ENCODE results near the gene STT3A.

DNA sequence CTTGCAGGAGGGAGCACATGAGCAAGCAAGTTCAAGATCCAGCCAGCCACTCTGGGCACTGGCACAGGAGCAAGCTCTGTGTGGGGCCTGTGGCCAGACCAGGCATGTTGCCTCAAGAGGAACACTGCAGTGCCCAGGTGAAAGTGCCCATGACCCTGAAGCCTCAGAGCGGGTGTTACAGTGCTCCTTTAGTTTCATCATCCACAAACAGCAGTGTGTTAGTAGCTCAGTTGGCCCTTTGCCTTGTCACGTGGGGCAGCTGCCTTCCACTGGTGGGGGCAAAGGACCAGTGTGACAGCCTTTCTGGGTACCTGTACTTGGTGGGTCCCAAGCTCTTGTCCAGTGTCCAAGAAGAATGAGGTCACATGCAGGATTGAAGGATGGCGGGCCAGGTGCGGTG, 26.4 kb upstream of the STT3A start:
- no peak for TF ChIP-seq CTCF (conservative IDR thresholded peaks at IDR 0.05; ENCODE audit: low read depth in 2 of 2)
- TF ChIP-seq EZH2 (IDR thresholded peaks at IDR 0.05; ENCODE audit: low read depth, unreplicated experiment): no peak
- TF ChIP-seq POLR2AphosphoS5 (IDR thresholded peaks at IDR 0.05; ENCODE audit: low read depth): no peak
- no peak for TF ChIP-seq JUNB (IDR thresholded peaks at IDR 0.05; ENCODE audit: unreplicated experiment)
- no peak for TF ChIP-seq NANOG (IDR thresholded peaks at IDR 0.05; ENCODE audit: borderline replicate concordance)
- TF ChIP-seq EZH2phosphoT487 (IDR thresholded peaks at IDR 0.05; ENCODE audit: unreplicated experiment): no peak
- TF ChIP-seq ZNF331 (CRISPR knock-in tag; IDR thresholded peaks at IDR 0.05; ENCODE audit: low read depth): no peak
- no peak for TF ChIP-seq CREB1 (CRISPR knock-in tag; IDR thresholded peaks at IDR 0.05; ENCODE audit: low read depth)
- TF ChIP-seq REST (IDR thresholded peaks at IDR 0.05; ENCODE audit: unreplicated experiment): no peak
- TF ChIP-seq, protein P1, sequence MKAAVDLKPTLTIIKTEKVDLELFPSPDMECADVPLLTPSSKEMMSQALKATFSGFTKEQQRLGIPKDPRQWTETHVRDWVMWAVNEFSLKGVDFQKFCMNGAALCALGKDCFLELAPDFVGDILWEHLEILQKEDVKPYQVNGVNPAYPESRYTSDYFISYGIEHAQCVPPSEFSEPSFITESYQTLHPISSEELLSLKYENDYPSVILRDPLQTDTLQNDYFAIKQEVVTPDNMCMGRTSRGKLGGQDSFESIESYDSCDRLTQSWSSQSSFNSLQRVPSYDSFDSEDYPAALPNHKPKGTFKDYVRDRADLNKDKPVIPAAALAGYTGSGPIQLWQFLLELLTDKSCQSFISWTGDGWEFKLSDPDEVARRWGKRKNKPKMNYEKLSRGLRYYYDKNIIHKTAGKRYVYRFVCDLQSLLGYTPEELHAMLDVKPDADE (IDR thresholded peaks at IDR 0.05): no peak

All from GM23338 (cell line).